Sigmoid colon (tissue), 4 donors: ENCODE data around the gene TRIO.

Experiments used
- EP300 ChIP-seq, 4 donors: sonication (generic); formaldehyde crosslinking; IDR thresholded peaks; one replicate each; pipeline ENCODE4 v1.6.1; 2017; ENCODE audit warnings: antibody characterized with exemption in 4 of 4
- TF ChIP-seq, protein P1 (sequence below), 4 experiments: fragments of 450-650 bp in 3 of 4; fragments of 200-600 bp in 1 of 4; IDR thresholded peaks; one replicate each; pipeline ENCODE4 v1.5.1; 2016 to 2019; ENCODE audit warnings: antibody characterized with exemption in 4 of 4, mild to moderate bottlenecking in 3 of 4, moderate library complexity in 2 of 4

DNA sequence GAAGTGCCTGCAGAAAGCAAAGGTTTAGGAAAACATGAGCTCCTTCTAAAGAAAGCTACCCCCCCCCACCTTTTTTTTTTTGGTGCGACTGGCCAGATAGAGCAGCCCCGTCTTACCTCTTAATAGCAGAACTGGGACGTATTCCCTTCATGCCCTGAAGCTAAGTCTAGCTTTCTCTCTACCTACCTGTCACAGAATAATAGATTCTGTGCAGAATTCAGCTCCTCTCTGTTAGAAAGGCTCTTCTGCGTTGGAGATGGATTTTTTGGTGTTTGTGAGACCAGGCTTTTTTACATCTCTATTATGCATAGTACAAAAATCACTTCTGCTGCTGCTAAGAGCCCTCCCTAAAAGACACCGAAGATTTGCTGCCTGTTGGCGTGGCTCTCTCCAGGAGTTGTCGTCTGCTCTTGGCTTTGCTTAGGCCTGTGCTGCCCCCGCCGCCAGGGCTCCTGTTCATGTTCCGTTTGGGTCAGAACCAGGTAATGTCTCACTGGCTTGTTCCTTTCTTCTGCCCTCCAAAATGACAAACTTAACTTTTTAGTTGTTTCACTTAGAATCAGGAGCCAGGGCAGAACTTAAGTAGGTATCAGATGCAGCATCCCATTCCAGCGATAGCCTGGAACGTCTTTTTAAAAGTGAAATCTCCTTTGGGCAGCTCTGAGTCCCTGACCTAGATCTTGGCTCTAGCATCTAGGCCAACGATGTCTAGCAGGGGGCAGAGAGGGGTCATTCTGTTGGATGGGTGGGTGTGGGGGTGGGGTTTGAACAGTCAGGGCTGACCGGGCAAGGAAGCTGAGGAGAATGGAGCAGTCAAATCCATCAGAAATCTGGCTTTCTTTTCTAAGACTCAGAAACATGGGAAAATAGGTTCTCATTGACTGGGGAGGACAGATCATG is 2.5 kb downstream of the TRIO start:
- TF ChIP-seq EP300 (IDR thresholded peaks at IDR 0.05) = no peak
- TF ChIP-seq, protein P1, sequence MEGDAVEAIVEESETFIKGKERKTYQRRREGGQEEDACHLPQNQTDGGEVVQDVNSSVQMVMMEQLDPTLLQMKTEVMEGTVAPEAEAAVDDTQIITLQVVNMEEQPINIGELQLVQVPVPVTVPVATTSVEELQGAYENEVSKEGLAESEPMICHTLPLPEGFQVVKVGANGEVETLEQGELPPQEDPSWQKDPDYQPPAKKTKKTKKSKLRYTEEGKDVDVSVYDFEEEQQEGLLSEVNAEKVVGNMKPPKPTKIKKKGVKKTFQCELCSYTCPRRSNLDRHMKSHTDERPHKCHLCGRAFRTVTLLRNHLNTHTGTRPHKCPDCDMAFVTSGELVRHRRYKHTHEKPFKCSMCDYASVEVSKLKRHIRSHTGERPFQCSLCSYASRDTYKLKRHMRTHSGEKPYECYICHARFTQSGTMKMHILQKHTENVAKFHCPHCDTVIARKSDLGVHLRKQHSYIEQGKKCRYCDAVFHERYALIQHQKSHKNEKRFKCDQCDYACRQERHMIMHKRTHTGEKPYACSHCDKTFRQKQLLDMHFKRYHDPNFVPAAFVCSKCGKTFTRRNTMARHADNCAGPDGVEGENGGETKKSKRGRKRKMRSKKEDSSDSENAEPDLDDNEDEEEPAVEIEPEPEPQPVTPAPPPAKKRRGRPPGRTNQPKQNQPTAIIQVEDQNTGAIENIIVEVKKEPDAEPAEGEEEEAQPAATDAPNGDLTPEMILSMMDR (IDR thresholded peaks at IDR 0.05) = no peak
